Astrocyte (in vitro differentiated cells and primary cell): ENCODE measurements around the gene GARIN5A. TPM values are rescaled to one million over a fixed set of nuclear protein-coding genes. Genes with fewer than 3 reads are reported as not detected.

Experiments
- DNase-seq: peaks from one replicate; pipeline ENCODE4 v3.0.0-alpha.2; 2010; ENCODE audit warnings: low read depth
- FAIRE-seq: peaks from 2 replicates; lab custom pipeline; 2011; peaks lifted over from hg19 to GRCh38; lab: Jason Lieb, UNC
- H2AFZ ChIP-seq: 2 replicates; pipeline ENCODE4 v1.6.0; 2012; ENCODE audit warnings: low read depth, low read length, inconsistent platforms
- H3K27ac ChIP-seq: 2 replicates; pipeline ENCODE4 v1.5.1; 2011; ENCODE audit warnings: low read depth, low read length, inconsistent platforms
- H3K27me3 ChIP-seq: 2 replicates; pipeline ENCODE4 v1.6.0; 2011; ENCODE audit warnings: low read length, inconsistent platforms; ENCODE audit not compliant: insufficient read depth
- H3K36me3 ChIP-seq: 2 replicates; pipeline ENCODE4 v1.5.1; 2011; ENCODE audit warnings: low read length, inconsistent platforms; ENCODE audit not compliant: insufficient read depth
- H3K4me1 ChIP-seq: 2 replicates; pipeline ENCODE4 v1.5.1; 2011; ENCODE audit warnings: low read length, inconsistent platforms; ENCODE audit not compliant: insufficient read depth
- H3K4me2 ChIP-seq: 2 replicates; pipeline ENCODE4 v1.6.0; 2012; ENCODE audit warnings: low read length, inconsistent platforms
- H3K4me3 ChIP-seq: 2 replicates; pipeline ENCODE4 v1.5.1; 2011; ENCODE audit warnings: low read depth, mild to moderate bottlenecking, low read length, inconsistent platforms; ENCODE audit not compliant: insufficient read depth
- H3K79me2 ChIP-seq: 2 replicates; pipeline ENCODE4 v1.6.0; 2012; ENCODE audit warnings: mild to moderate bottlenecking, low read length, inconsistent platforms; ENCODE audit not compliant: insufficient read depth
- H3K9ac ChIP-seq: 2 replicates; pipeline ENCODE4 v1.6.0; 2012; ENCODE audit warnings: mild to moderate bottlenecking, low read length, inconsistent platforms
- H3K9me3 ChIP-seq: 2 replicates; pipeline ENCODE4 v1.5.1; 2012; ENCODE audit warnings: low read depth, mild to moderate bottlenecking, low read length, inconsistent platforms; ENCODE audit not compliant: insufficient read depth
- H4K20me1 ChIP-seq: 2 replicates; pipeline ENCODE4 v1.6.0; 2012; ENCODE audit warnings: low read length, inconsistent platforms; ENCODE audit not compliant: insufficient read depth
- H3K27ac Mint-ChIP-seq: one replicate; pipeline ENCODE4 v1.8.0; 2021; ENCODE audit warnings: mild to moderate bottlenecking, mixed read lengths; ENCODE audit not compliant: unreplicated experiment
- H3K27me3 Mint-ChIP-seq: one replicate; pipeline ENCODE4 v1.8.0; 2021; ENCODE audit warnings: low read depth, mixed read lengths; ENCODE audit not compliant: unreplicated experiment
- H3K36me3 Mint-ChIP-seq: one replicate; pipeline ENCODE4 v1.8.0; 2021; ENCODE audit warnings: low read depth, mixed read lengths; ENCODE audit not compliant: unreplicated experiment
- H3K4me1 Mint-ChIP-seq: one replicate; pipeline ENCODE4 v1.8.0; 2021; ENCODE audit warnings: low read depth, mixed read lengths; ENCODE audit not compliant: unreplicated experiment
- H3K4me3 Mint-ChIP-seq: one replicate; pipeline ENCODE4 v1.8.0; 2021; ENCODE audit warnings: mild to moderate bottlenecking, moderate library complexity, mixed read lengths; ENCODE audit not compliant: unreplicated experiment
- H3K9me3 Mint-ChIP-seq: one replicate; pipeline ENCODE4 v1.8.0; 2021; ENCODE audit warnings: mild to moderate bottlenecking, mixed read lengths; ENCODE audit not compliant: unreplicated experiment
- EZH2 ChIP-seq: IDR thresholded peaks from 2 replicates; pipeline ENCODE4 v1.6.1; 2012; ENCODE audit warnings: mild to moderate bottlenecking, low read length, inconsistent platforms; ENCODE audit not compliant: insufficient read depth
- total RNA-seq: library from RNA; stranded (reverse); gene quantifications from 2 replicates; pipeline ENCODE4 v1.2.1, GENCODE V29; 2021
- TF ChIP-seq, protein P1 (sequence below): IDR thresholded peaks from 2 replicates; pipeline ENCODE4 v1.5.1; 2011; ENCODE audit warnings: low read depth, mild to moderate bottlenecking, inconsistent platforms, low read length, moderate library complexity; ENCODE audit not compliant: insufficient read depth

The GARIN5A gene
- total RNA-seq, 1 donor from 2014 or later, result not detected

DNA sequence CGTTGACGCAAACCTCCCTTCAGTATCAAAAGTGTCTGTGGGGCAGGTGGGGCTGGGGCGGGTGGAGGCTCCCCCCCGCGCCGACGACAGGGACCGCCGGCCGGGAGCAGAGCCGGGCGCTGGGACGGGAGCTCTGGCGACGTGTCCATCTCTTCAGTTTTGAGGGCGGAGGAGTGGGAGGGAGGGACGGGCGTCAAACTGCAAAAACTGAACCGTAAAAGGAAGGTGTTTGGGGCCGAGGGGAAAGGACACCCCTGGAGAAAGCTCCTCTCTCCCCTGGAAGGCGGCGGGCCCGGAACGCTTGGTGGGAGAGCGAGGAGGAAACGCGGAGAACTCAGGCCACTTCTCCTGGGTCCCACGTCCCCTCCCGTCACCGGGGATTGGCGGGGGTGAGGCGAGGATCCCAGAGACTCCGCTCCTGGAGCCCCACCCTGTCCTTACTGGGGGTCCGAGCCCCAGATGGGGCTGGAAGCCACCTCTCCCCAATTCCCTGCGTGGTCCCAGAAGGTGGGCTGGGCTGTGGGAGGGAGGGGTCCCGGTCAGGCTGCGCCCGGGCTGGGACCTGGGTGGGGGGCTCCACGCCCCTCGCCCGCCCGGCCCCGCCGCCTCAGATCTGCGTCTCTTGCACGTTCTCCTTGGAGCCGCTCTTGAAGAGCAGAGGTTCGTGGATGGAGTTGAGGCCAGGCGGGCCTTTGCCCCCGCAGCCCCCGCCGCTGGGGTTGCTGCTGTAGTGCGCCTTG lies 40.5 kb upstream of the GARIN5A start:
- FAIRE-seq, result no peak
- Histone ChIP-seq H3K27ac (no peak overlapping the region), H3K9me3 (peaks cover 4% of the 10 kb centered on the region), H4K20me1 (no peaks in the 10 kb centered on the region), H3K79me2 (no peaks in the 10 kb centered on the region), H3K27me3 (no peaks in the 10 kb centered on the region), H3K4me3 (no peak overlapping the region), H3K9ac (no peak overlapping the region), H3K4me1 (no peaks in the 10 kb centered on the region), H2AFZ (no peak overlapping the region), H3K4me2 (no peak overlapping the region), H3K36me3 (no peaks in the 10 kb centered on the region)
- DNase-seq, result no peak
- Mint-ChIP-seq H3K4me3 (no peak overlapping the region), H3K27ac (no peak overlapping the region), H3K36me3 (no peaks in the 10 kb centered on the region), H3K27me3 (no peaks in the 10 kb centered on the region), H3K4me1 (no peaks in the 10 kb centered on the region), H3K9me3 (peaks cover 6% of the 10 kb centered on the region)
- TF ChIP-seq, protein P1, sequence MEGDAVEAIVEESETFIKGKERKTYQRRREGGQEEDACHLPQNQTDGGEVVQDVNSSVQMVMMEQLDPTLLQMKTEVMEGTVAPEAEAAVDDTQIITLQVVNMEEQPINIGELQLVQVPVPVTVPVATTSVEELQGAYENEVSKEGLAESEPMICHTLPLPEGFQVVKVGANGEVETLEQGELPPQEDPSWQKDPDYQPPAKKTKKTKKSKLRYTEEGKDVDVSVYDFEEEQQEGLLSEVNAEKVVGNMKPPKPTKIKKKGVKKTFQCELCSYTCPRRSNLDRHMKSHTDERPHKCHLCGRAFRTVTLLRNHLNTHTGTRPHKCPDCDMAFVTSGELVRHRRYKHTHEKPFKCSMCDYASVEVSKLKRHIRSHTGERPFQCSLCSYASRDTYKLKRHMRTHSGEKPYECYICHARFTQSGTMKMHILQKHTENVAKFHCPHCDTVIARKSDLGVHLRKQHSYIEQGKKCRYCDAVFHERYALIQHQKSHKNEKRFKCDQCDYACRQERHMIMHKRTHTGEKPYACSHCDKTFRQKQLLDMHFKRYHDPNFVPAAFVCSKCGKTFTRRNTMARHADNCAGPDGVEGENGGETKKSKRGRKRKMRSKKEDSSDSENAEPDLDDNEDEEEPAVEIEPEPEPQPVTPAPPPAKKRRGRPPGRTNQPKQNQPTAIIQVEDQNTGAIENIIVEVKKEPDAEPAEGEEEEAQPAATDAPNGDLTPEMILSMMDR, result no peak
- no peak for TF ChIP-seq EZH2

- DNase-seq, result no peak
Observed at GRCh38 chr19:50516456-50516855, 39.8 kb upstream of the GARIN5A start.

More at GRCh38 chr19:50516456-50516855, 39.8 kb upstream of the GARIN5A start:
- Histone ChIP-seq H3K27ac (no peak overlapping the region), H3K27me3 (no peaks in the 10 kb centered on the region), H3K4me1 (no peaks in the 10 kb centered on the region), H3K4me2 (no peak overlapping the region), H3K4me3 (no peak overlapping the region), H4K20me1 (no peaks in the 10 kb centered on the region), H3K9me3 (peaks cover 4% of the 10 kb centered on the region), H3K9ac (no peak overlapping the region), H2AFZ (no peak overlapping the region), H3K36me3 (no peaks in the 10 kb centered on the region), H3K79me2 (no peaks in the 10 kb centered on the region)
- FAIRE-seq, result no peak
- Mint-ChIP-seq H3K4me3 (no peak overlapping the region), H3K4me1 (no peaks in the 10 kb centered on the region), H3K27me3 (no peaks in the 10 kb centered on the region), H3K27ac (no peak overlapping the region), H3K36me3 (no peaks in the 10 kb centered on the region), H3K9me3 (peaks cover 9% of the 10 kb centered on the region)
- no peak for TF ChIP-seq EZH2
- TF ChIP-seq, protein P1, result no peak
